Measurements from ENCODE around the gene MYL6B.

GRCh38 chr12:56178347-56178746, 26.0 kb downstream of the MYL6B start:
- TF ChIP-seq CTCF (IDR thresholded peaks at IDR 0.05; ENCODE audit: low read depth, low read length, poor library complexity, severe bottlenecking): no peak
- TF ChIP-seq EZH2phosphoT487 (IDR thresholded peaks at IDR 0.05; ENCODE audit: borderline replicate concordance, low read length): no peak

Measured in DOHH2 (cell line).